ENCODE data around the gene INHBB.
"Not testable (repeated sequence)": the region's sequence is repeated elsewhere in the genome, so short reads cannot be mapped to it uniquely, and the experiment has no call there.

Gene INHBB

GRCh38 chr2:120346026-120346666, at the start of gene INHBB:
Gene INHBB, plus strand, starts transcription at chr2:120346136. Its CDS starts 53 bp downstream, at chr2:120346189.
- DNase-seq (ENCODE audit: low read depth, low spot score): no peak

GRCh38 chr2:120298173-120298835, 47.6 kb upstream of the INHBB start:
- no peak for DNase-seq (ENCODE audit: low read depth, low spot score)

GRCh38 chr2:120299004-120299403, 46.9 kb upstream of the INHBB start:
- DNase-seq (ENCODE audit: low read depth, low spot score): no peak

- DNase-seq (ENCODE audit: low read depth, low spot score): no peak
Observed at GRCh38 chr2:120299561-120299960, 46.4 kb upstream of the INHBB start.

- DNase-seq (ENCODE audit: low read depth, low spot score): no peak
Observed at GRCh38 chr2:120300385-120300784, 45.6 kb upstream of the INHBB start.

- no peak for DNase-seq (ENCODE audit: low read depth, low spot score)
Observed at GRCh38 chr2:120301284-120301683, 44.7 kb upstream of the INHBB start.

- DNase-seq (ENCODE audit: low read depth, low spot score): no peak
Observed at GRCh38 chr2:120302301-120302700, 43.6 kb upstream of the INHBB start.

- DNase-seq (ENCODE audit: low read depth, low spot score): no peak
Observed at GRCh38 chr2:120303177-120303576, 42.8 kb upstream of the INHBB start.

- no peak for DNase-seq (ENCODE audit: low read depth, low spot score)
Observed at GRCh38 chr2:120305296-120305695, 40.6 kb upstream of the INHBB start.

GRCh38 chr2:120305937-120306490, 39.9 kb upstream of the INHBB start:
- no peak for DNase-seq (ENCODE audit: low read depth, low spot score)

- DNase-seq (ENCODE audit: low read depth, low spot score): no peak
Observed at GRCh38 chr2:120307482-120307881, 38.5 kb upstream of the INHBB start.

- DNase-seq (ENCODE audit: low read depth, low spot score): no peak
Observed at GRCh38 chr2:120308038-120308910, 37.7 kb upstream of the INHBB start.

- no peak for DNase-seq (ENCODE audit: low read depth, low spot score)
Observed at GRCh38 chr2:120310136-120310535, 35.8 kb upstream of the INHBB start.

- not testable (repeated sequence) for DNase-seq (ENCODE audit: low read depth, low spot score)
Observed at GRCh38 chr2:120310841-120311240, 35.1 kb upstream of the INHBB start.

- no peak for DNase-seq (ENCODE audit: low read depth, low spot score)
Observed at GRCh38 chr2:120312076-120312475, 33.9 kb upstream of the INHBB start.

GRCh38 chr2:120312860-120313694, 32.9 kb upstream of the INHBB start:
- DNase-seq (ENCODE audit: low read depth, low spot score): peak; percentile 37

GRCh38 chr2:120313695-120314615, 32.0 kb upstream of the INHBB start:
- DNase-seq (ENCODE audit: low read depth, low spot score): no peak

- no peak for DNase-seq (ENCODE audit: low read depth, low spot score)
Observed at GRCh38 chr2:120314690-120315366, 31.1 kb upstream of the INHBB start.

GRCh38 chr2:120315367-120316033, 30.4 kb upstream of the INHBB start:
- DNase-seq (ENCODE audit: low read depth, low spot score): no peak

Measured in brain pericyte (primary cell).